Measurements from ENCODE around the gene BRI3.

The BRI3 gene

GRCh38 chr7:98254951-98255610 lies 26.4 kb upstream of the BRI3 start:
- Histone ChIP-seq H3K79me2 (ENCODE audit: control insufficient read depth, low read length) (peaks cover 8% of the 10 kb centered on the region), H3K4me2 (ENCODE audit: low read length) (no peak overlapping the region), H3K9me3 (ENCODE audit: control insufficient read depth, insufficient read depth, low read length) (no peaks in the 10 kb centered on the region), H3K36me3 (ENCODE audit: control insufficient read depth, low read length) (no peaks in the 10 kb centered on the region), H3K9me2 (replicated peaks; ENCODE audit: control insufficient read depth, low read length) (no peaks in the 10 kb centered on the region), H3K4me3 (ENCODE audit: low read length) (no peak overlapping the region), H3K27ac (ENCODE audit: low read depth, low read length) (no peak overlapping the region), H3K27me3 (ENCODE audit: control insufficient read depth, low read length) (no peaks in the 10 kb centered on the region), H3F3A (ENCODE audit: control insufficient read depth, insufficient read depth) (peaks cover 12% of the 10 kb centered on the region), H4K20me1 (ENCODE audit: control insufficient read depth, insufficient read depth, low read depth, low read length) (no peaks in the 10 kb centered on the region), H3K4me1 (ENCODE audit: control insufficient read depth, low read length) (peaks cover 25% of the 10 kb centered on the region)
- TF ChIP-seq, protein P1, sequence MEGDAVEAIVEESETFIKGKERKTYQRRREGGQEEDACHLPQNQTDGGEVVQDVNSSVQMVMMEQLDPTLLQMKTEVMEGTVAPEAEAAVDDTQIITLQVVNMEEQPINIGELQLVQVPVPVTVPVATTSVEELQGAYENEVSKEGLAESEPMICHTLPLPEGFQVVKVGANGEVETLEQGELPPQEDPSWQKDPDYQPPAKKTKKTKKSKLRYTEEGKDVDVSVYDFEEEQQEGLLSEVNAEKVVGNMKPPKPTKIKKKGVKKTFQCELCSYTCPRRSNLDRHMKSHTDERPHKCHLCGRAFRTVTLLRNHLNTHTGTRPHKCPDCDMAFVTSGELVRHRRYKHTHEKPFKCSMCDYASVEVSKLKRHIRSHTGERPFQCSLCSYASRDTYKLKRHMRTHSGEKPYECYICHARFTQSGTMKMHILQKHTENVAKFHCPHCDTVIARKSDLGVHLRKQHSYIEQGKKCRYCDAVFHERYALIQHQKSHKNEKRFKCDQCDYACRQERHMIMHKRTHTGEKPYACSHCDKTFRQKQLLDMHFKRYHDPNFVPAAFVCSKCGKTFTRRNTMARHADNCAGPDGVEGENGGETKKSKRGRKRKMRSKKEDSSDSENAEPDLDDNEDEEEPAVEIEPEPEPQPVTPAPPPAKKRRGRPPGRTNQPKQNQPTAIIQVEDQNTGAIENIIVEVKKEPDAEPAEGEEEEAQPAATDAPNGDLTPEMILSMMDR (IDR thresholded peaks at IDR 0.05; ENCODE audit: low read depth, low read length, poor library complexity, severe bottlenecking): no peak
- TF ChIP-seq EZH2phosphoT487 (IDR thresholded peaks at IDR 0.05; ENCODE audit: borderline replicate concordance, low read length): no peak

GRCh38 chr7:98256431-98256830 lies 25.1 kb upstream of the BRI3 start:
- Histone ChIP-seq H3K36me3 (ENCODE audit: control insufficient read depth, low read length) (peaks cover 3% of the 10 kb centered on the region; the same call in 1 of the 2 replicates), H3K79me2 (ENCODE audit: control insufficient read depth, low read length) (peaks cover 8% of the 10 kb centered on the region), H3K27ac (ENCODE audit: low read depth, low read length) (no peak overlapping the region), H3K4me1 (ENCODE audit: control insufficient read depth, low read length) (peaks cover 12% of the 10 kb centered on the region), H3F3A (ENCODE audit: control insufficient read depth, insufficient read depth) (peaks cover 2% of the 10 kb centered on the region), H3K4me3 (ENCODE audit: low read length) (no peak overlapping the region), H3K9me3 (ENCODE audit: control insufficient read depth, insufficient read depth, low read length) (peaks cover 3% of the 10 kb centered on the region; the same call in 1 of the 2 replicates), H4K20me1 (ENCODE audit: control insufficient read depth, insufficient read depth, low read depth, low read length) (no peaks in the 10 kb centered on the region), H3K27me3 (ENCODE audit: control insufficient read depth, low read length) (no peaks in the 10 kb centered on the region), H3K9me2 (replicated peaks; ENCODE audit: control insufficient read depth, low read length) (no peaks in the 10 kb centered on the region), H3K4me2 (ENCODE audit: low read length) (no peak overlapping the region)
- no peak for TF ChIP-seq EZH2phosphoT487 (IDR thresholded peaks at IDR 0.05; ENCODE audit: borderline replicate concordance, low read length)
- TF ChIP-seq, protein P1 (IDR thresholded peaks at IDR 0.05; ENCODE audit: low read depth, low read length, poor library complexity, severe bottlenecking): no peak

DNA sequence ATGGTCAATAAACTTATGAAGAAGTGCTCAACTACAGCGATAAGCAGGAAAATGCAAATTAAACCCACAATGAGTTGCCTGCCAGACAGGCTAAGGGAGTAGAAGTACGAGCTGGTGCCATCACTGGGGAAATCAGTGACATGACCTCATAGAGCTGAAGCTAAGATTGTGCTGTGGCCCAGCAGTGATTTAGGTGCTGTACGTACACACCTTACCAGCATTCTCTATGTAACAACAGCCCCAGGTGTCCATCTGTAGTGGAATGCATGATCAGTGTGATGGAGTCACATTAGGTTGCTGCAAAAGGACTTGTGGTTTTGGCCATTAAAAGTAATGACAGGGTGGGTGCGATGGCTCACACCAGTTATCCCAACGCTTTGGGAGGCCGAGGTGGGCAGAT lies 23.8 kb upstream of the BRI3 start:
- Histone ChIP-seq H3K9me2 (replicated peaks; ENCODE audit: control insufficient read depth, low read length) (no peaks in the 10 kb centered on the region), H3F3A (ENCODE audit: control insufficient read depth, insufficient read depth) (no peaks in the 10 kb centered on the region), H3K27me3 (ENCODE audit: control insufficient read depth, low read length) (no peaks in the 10 kb centered on the region), H4K20me1 (ENCODE audit: control insufficient read depth, insufficient read depth, low read depth, low read length) (no peaks in the 10 kb centered on the region), H3K4me1 (ENCODE audit: control insufficient read depth, low read length) (peaks cover 5% of the 10 kb centered on the region), H3K79me2 (ENCODE audit: control insufficient read depth, low read length) (peaks cover 3% of the 10 kb centered on the region), H3K4me2 (ENCODE audit: low read length) (no peak overlapping the region), H3K36me3 (ENCODE audit: control insufficient read depth, low read length) (peaks cover 3% of the 10 kb centered on the region; the same call in 1 of the 2 replicates), H3K9me3 (ENCODE audit: control insufficient read depth, insufficient read depth, low read length) (peaks cover 8% of the 10 kb centered on the region; the same call in 1 of the 2 replicates), H3K4me3 (ENCODE audit: low read length) (no peak overlapping the region), H3K27ac (ENCODE audit: low read depth, low read length) (no peak overlapping the region)
- no peak for TF ChIP-seq EZH2phosphoT487 (IDR thresholded peaks at IDR 0.05; ENCODE audit: borderline replicate concordance, low read length)
- TF ChIP-seq, protein P1 (IDR thresholded peaks at IDR 0.05; ENCODE audit: low read depth, low read length, poor library complexity, severe bottlenecking): no peak
